ENCODE data around the gene SH3D19.
A peak's percentile ranks its signal among the peaks of the same experiment; 100 is the strongest.

The SH3D19 gene

DNA sequence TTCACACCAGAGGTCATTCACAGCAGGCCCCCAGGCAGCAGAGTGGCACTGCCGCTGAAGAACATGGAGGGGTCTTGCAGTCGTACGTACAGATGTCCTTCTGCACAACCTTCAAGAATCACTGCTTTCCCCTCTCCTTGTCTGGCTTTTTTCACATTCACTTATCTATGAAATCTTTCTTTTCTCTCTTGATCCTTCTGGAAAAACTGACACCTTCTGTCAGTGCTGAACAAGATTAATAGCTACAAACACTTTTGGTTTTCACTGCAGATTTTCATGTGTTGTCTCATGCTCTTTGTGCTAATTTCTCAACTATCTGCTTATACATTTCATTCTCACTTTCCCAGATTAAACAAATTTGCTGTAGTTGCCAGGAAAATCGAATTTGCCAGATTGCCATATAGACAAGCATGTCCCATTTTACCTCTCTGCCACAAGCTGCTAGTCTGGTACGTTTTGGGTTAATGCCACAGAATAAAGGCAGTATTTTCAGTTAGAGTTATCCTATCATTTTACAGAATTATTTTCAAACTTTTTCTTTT is 142.9 kb downstream of the SH3D19 start:
- no peak for DNase-seq

- DNase-seq: no peak
These were observed 148.7 kb downstream of the SH3D19 start for GRCh38 chr4:151176685-151177084.

DNA sequence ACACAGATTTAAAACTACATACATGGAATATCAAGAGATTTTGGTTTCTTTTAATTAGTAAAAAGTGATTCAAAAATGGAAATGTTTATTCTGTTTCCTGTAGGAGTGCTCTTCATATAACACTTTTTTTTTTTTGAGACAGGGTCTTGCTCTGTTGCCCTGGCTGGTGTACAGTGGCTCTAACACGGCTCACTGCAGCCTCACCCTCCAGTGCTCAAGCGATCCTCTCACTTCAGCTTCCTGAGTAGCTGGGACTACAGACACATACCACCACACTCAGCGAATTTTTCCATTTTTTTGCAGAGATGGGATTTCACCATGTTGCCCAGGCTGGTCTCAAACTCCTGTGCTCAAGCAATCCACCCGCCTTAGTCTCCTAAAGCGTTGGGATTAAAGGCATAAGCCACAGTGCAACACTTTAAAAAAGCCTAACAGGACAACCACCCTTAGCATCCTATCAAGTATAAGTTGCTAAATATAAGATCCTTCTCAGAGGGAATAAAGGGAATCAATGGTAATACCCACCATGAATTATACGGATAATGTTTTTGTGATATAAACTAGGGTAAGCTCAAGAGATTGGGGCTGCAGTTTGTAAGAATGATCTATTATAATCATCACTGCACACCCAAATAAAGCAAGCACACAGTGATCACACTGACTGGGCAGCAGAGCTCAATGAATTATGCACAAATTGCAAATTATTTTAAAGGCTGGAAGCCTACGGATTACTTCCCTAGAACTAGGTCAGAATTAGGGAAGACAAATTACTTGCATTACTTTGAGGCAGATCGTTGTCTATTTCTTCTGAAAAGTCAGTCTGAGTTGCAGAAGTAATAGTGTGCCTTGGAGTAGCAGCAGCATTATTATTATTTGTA is 149.4 kb downstream of the SH3D19 start:
- DNase-seq: no peak

- no peak for DNase-seq
These were observed 150.2 kb downstream of the SH3D19 start for GRCh38 chr4:151175233-151175632.

GRCh38 chr4:151174784-151175183 is 150.6 kb downstream of the SH3D19 start:
- no peak for DNase-seq

DNA sequence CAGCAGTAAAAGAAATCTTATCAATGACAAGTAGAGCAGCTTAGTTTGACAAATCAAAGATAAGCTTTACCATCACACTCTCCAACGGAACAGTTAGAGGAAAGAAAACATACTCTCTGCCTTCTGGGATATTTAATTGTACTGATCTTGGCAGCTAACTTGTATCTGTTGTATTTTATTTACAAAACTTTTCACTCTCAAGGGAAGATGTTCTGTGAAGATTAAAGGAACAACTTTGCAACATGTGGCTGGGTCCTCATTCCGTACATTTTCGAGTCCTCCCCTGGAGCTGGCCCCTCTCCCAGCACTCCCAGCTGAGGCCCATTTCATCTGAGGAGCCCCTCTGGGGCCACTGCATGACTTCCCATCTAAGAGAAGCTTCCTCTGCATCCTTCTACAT is 151.5 kb downstream of the SH3D19 start:
- DNase-seq: no peak

DNA sequence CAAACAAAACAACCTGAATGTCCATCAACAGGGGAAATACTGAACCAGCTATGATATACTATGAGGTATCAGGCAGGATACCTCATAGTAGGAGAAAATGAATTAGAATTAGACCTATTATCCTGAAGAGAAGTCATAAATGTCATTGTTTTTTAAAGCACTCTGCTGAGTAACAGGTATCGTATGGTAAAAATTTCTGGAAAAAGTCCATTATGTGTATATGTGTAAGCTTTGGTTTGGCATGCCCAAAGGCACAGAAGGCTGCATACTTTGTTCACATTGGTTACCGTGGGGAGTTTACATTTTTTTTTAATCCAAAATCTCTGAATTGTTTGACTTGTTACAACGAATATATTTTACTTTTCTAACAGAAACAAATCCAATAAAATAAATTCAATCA is 155.5 kb downstream of the SH3D19 start:
- DNase-seq: peak in 1 of 2 experiments; percentile 4

DNA sequence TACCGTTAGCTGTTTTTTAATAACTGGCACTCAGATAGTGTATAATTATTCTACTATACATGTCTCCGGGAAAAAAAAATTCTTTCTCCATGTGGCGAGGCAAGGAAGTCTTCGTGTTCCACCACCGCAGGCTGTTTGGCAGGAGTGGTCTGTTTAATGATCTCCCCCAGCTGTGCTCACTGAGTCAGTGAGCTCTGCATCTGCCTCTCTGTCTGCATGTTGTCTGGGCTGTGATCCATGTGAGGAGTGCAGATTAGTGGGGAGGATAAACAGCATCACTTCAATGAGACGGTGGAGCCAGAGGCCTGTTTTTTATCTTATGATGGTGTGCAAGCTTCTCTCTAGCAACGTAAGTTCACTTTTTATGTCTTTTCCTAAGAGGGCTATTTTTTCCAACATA is 156.2 kb downstream of the SH3D19 start:
- DNase-seq: peak; percentile 70 to 91

- no peak for DNase-seq
These were observed 157.8 kb downstream of the SH3D19 start for GRCh38 chr4:151167561-151167960.

DNA sequence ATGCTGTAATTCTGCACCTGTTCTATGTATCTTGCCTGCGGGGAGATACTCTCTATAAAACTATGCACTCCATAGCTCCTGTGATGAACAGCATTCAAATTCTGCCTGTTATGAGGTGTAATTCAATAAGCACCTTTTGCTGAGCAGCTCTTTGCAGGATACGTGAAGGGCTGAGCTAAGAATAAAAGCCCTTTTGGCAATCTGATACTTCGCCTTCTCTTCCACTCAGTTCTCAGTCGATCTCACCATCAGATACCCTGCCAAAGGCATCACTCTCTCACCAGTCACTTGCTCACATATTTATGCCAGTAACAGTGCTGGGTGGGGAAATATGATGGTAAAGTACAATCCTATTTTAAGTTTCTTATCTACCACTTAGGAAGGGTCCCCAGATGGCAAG is 158.8 kb downstream of the SH3D19 start:
- peak in 1 of 2 experiments; percentile 26 for DNase-seq

- DNase-seq: no peak
These were observed 160.0 kb downstream of the SH3D19 start for GRCh38 chr4:151165205-151166000.

- no peak for DNase-seq
These were observed 161.6 kb downstream of the SH3D19 start for GRCh38 chr4:151163855-151164254.

GRCh38 chr4:151158979-151159378 is 166.4 kb downstream of the SH3D19 start:
- DNase-seq: no peak

DNA sequence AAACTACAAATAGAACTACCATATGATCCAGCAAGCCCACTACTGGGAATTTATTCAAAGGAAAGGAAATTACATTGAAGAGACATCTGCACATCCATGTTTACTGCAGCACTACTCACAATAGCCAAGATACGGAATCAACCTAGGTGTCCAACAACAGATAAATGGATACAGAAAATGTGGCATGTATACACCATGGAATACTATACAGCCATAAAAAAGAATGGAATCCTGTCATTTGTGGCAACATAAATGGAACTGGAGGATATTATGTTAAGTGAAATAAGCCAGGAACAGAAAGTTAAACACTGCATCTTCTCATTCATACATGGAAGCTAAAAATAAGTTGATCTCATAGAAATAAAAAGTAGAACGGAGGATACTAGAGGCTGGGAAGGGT is 167.9 kb downstream of the SH3D19 start:
- no peak for DNase-seq

- no peak for DNase-seq
These were observed 171.8 kb downstream of the SH3D19 start for GRCh38 chr4:151153585-151153984.

DNA sequence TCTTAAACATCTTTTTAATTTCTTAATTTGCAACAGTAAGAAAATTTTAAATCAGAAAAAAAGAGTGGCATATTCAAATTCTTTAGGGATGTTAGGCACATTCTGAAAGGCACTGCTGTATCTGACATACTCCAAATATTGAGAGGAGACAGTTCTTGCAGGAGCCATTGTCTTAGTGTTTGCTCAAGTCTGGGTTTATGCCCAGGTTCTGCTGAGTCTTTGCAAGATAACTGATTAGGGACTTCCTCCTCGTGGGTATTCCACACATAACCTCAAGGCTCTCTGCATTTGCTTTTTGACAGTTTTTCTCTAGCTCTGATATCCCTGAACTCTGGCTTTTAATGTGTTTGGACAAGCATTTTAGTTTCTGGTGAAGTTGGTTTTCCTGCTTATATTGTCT is 173.4 kb downstream of the SH3D19 start:
- DNase-seq: peak in 1 of 2 experiments; percentile 4

DNA sequence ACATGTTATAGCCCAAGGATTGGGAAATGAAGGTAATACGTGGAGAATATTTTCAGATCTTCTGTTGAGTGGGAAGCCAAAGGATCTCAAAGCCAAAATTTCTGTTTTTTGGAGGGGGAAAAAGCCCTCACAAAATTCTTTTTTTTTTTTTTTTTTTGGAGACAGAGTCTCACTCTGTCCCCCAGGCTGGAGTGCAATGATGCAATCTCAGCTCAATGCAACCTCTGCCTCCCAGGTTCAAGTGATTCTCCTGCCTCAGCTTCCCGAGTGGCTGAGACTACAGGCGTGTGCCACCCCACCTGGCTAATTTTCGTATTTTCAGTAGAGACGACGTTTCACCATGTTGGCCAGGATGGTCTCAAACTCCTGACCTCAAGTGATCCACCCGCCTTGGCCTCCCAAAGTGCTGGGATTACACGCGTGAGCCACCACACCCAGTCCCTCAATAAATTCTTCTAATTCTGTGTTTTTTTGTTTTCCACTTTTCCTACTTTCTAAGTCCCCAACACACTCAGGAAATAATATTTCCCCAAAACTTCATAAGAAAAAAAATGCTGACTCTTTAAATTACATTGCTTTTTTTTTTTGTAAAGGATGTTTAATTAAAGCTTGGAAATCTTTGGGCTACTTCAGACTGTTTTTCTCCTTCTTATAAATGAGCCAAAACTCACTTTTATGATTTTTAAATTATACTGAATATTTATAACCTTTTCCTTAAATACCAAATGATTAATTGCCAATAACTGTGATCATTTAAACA is 174.4 kb downstream of the SH3D19 start:
- DNase-seq: no peak

DNA sequence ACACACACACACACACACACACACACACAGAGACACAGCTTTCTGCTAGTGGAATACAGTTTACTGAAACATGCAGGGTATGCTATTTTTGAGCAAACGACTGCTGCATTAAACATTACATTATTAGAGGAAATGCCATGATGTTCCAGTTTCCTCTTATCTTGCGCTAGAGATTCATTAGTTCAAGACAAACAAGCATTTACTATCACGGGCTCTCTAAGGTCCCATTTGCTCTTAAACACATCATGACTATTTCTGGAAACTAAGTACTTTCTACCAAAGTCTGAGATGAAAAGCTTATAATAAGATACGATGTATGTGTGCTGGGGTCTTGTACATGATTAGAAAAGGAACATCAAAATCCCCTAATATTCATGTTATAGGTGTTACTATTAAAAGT is 177.1 kb downstream of the SH3D19 start:
- DNase-seq: no peak

GRCh38 chr4:151147000-151147399 is 178.4 kb downstream of the SH3D19 start:
- DNase-seq: no peak

DNA sequence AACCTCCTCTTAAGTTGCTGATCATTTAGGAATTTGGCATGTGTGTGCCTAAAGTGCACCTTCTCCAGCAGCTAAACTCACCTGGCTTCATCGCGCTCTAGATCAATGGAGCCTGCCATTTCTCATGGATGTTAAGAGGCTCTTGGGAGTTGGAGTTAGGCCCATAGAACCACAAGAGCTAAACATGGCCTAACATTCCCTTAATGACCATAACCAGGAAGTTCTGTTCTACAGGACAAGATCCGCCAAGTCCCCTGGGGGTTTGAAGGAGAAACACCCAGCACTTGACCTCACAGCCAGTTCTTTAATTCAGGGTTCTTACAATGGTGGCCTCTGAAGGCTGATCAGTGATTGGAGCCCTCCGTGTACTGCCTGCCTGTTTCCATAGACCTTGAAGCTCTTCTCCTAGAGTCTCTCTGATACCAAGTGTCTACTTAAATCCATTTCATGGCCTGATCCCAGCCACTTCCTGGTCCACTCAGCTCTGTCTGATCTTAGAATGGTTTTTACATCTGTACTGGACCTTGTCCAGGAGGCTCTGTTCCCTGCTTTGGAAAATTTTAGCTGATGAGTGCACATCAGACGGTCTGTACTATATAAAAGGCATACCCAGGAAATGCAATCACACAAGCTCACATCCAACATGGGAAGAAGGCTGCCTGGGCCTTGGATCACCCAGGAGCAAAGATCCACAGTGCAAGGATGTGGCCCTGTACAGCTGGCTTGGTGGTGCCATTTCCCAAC is 180.9 kb downstream of the SH3D19 start:
- no peak for DNase-seq

DNA sequence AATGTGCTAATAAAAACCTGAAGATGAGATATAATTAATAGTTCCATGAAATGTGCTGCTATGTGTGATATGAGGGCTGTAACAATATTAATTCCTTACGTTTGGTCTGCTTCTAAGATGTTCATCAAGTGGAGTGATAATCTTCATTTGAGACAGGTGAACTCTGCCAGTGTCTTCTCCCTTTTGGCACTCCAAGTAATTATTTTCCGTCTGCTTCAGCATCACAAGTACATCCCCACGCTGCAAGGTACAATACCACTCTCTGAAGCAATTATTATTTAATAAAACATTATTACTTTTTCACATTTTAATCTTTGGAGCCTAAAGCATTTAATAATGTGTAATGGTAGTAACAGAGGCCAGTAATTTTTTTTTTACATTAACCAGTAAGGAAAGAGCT is 181.6 kb downstream of the SH3D19 start:
- no peak for DNase-seq

DNA sequence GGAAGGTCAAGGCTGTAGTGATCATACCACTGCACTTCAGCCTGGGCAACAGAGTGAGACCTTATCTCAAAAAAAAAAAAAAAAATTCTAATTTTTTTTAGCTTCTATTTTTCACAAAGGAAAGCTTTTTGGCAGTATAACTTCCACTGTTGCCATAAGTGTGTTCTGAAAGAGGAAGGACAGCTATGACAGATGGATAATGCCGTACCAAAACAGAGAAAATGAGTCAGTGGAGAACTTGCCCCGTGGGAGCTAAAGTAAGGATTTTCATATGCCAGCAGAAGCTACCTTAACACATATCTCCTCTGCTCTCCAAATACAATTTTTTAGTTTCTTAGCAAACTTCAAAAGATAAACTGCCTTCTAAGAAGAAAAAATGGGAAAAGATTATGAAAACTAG is 182.2 kb downstream of the SH3D19 start:
- DNase-seq: no peak

All from NCI-H2081 (cell line).